SK-N-DZ (cell line): ENCODE data around the gene NRXN3.
A peak's percentile ranks its signal among the peaks of the same experiment; 100 is the strongest.

ENCODE experiments used
- DNase-seq: peaks from one replicate; pipeline ENCODE4 v3.0.0-alpha.2; 2015; ENCODE audit warnings: low spot score

The NRXN3 gene

GRCh38 chr14:79781882-79782281, 1611.7 kb downstream of the NRXN3 start:
- no peak for DNase-seq

- no peak for DNase-seq
Measured at GRCh38 chr14:79783041-79783440, 1612.9 kb downstream of the NRXN3 start.

GRCh38 chr14:79786522-79786921, 1616.3 kb downstream of the NRXN3 start:
- peak; percentile 20 for DNase-seq

GRCh38 chr14:79788346-79788745, 1618.2 kb downstream of the NRXN3 start:
- DNase-seq, result no peak

GRCh38 chr14:79791055-79791732, 1621.0 kb downstream of the NRXN3 start:
- no peak for DNase-seq

- DNase-seq, result no peak
Measured at GRCh38 chr14:79802093-79802492, 1631.9 kb downstream of the NRXN3 start.

GRCh38 chr14:79805636-79806035, 1635.5 kb downstream of the NRXN3 start:
- no peak for DNase-seq

- peak; percentile 33 for DNase-seq
Measured at GRCh38 chr14:79809849-79810612, 1639.9 kb downstream of the NRXN3 start.

GRCh38 chr14:79820866-79821535, 1650.8 kb downstream of the NRXN3 start:
- peak; percentile 18 for DNase-seq

- DNase-seq, result no peak
Measured at GRCh38 chr14:79822034-79822433, 1651.9 kb downstream of the NRXN3 start.

GRCh38 chr14:79825046-79825521, 1654.9 kb downstream of the NRXN3 start:
- DNase-seq, result no peak

- no peak for DNase-seq
Measured at GRCh38 chr14:79826362-79826761, 1656.2 kb downstream of the NRXN3 start.

GRCh38 chr14:79829405-79830166, 1659.4 kb downstream of the NRXN3 start:
- no peak for DNase-seq

GRCh38 chr14:79831195-79831892, 1661.2 kb downstream of the NRXN3 start:
- no peak for DNase-seq

GRCh38 chr14:79833781-79834180, 1663.6 kb downstream of the NRXN3 start:
- DNase-seq, result no peak

- DNase-seq, result no peak
Measured at GRCh38 chr14:79834868-79835267, 1664.7 kb downstream of the NRXN3 start.

GRCh38 chr14:79836577-79836976, 1666.4 kb downstream of the NRXN3 start:
- no peak for DNase-seq

GRCh38 chr14:79837699-79838098, 1667.5 kb downstream of the NRXN3 start:
- DNase-seq, result no peak

- peak; percentile 62 for DNase-seq
Measured at GRCh38 chr14:79840103-79840502, 1669.9 kb downstream of the NRXN3 start.

GRCh38 chr14:79840831-79841230, 1670.7 kb downstream of the NRXN3 start:
- no peak for DNase-seq

GRCh38 chr14:79841433-79841832, 1671.3 kb downstream of the NRXN3 start:
- no peak for DNase-seq
